GM23338 (cell line): ENCODE measurements around the gene SLC18B1. TPM values are rescaled to one million over a fixed set of nuclear protein-coding genes. Genes with fewer than 3 reads are reported as not detected.

Experiments used
- ATAC-seq: fragments of 200-7000 bp; cut with Tn5 transposase; 3 replicates; pipeline ENCODE4 v1.9.1; 2020
- DNase-seq: peaks from one replicate; pipeline ENCODE4 v3.0.0-alpha.2; 2015; ENCODE audit warnings: low spot score
- H2AFZ ChIP-seq: fragments of 200-600 bp; sonication (generic); 2 replicates; pipeline ENCODE4 v1.8.0; 2016; ENCODE audit warnings: antibody characterized with exemption, mild to moderate bottlenecking, moderate library complexity
- H3F3A ChIP-seq: fragments of 200-600 bp; sonication (generic); replicated peaks from 2 replicates; pipeline ENCODE4 v1.8.0; 2017; ENCODE audit warnings: antibody characterized with exemption, mixed run types, low read depth
- H3K27ac ChIP-seq: fragments of 200-600 bp; sonication (generic); 2 replicates; pipeline ENCODE4 v1.6.1; 2016; ENCODE audit warnings: low read depth
- H3K27me3 ChIP-seq: fragments of 200-600 bp; sonication (generic); 2 replicates; pipeline ENCODE4 v1.8.0; 2016; ENCODE audit warnings: mild to moderate bottlenecking, mixed run types, moderate library complexity; ENCODE audit not compliant: insufficient read depth
- H3K36me3 ChIP-seq: fragments of 200-600 bp; sonication (generic); 2 replicates; pipeline ENCODE4 v1.8.0; 2016; ENCODE audit warnings: mild to moderate bottlenecking; ENCODE audit not compliant: insufficient read depth
- H3K4me1 ChIP-seq: fragments of 200-600 bp; sonication (generic); 2 replicates; pipeline ENCODE4 v1.8.0; 2016; ENCODE audit warnings: mild to moderate bottlenecking, moderate library complexity; ENCODE audit not compliant: insufficient read depth
- H3K4me2 ChIP-seq: fragments of 200-600 bp; sonication (generic); 2 replicates; pipeline ENCODE4 v1.7.1; 2017; ENCODE audit warnings: mixed run types
- H3K4me3 ChIP-seq: fragments of 200-600 bp; sonication (generic); 2 replicates; pipeline ENCODE4 v1.6.1; 2016; ENCODE audit warnings: mixed run types
- H3K79me2 ChIP-seq: fragments of 200-600 bp; sonication (generic); replicated peaks from 2 replicates; pipeline ENCODE4 v1.8.0; 2017; ENCODE audit warnings: mild to moderate bottlenecking; ENCODE audit not compliant: insufficient read depth
- H3K9me2 ChIP-seq: fragments of 200-600 bp; sonication (generic); 2 replicates; pipeline ENCODE4 v1.8.0; 2017; ENCODE audit not compliant: insufficient read depth
- H4K20me1 ChIP-seq: fragments of 200-600 bp; sonication (generic); replicated peaks from 2 replicates; pipeline ENCODE4 v1.8.0; 2017; ENCODE audit warnings: mild to moderate bottlenecking; ENCODE audit not compliant: insufficient read depth
- H3K27ac Mint-ChIP-seq: 2 replicates; pipeline ENCODE4 v1.8.0; 2020; ENCODE audit warnings: inconsistent platforms, mild to moderate bottlenecking, moderate library complexity, mixed read lengths
- H3K27me3 Mint-ChIP-seq: 3 replicates; pipeline ENCODE4 v1.8.0; 2022; ENCODE audit warnings: low read depth, mild to moderate bottlenecking, moderate library complexity, mixed read lengths, inconsistent platforms; ENCODE audit not compliant: insufficient read depth, poor library complexity
- H3K36me3 Mint-ChIP-seq: 3 replicates; pipeline ENCODE4 v1.8.0; 2021; ENCODE audit warnings: low read depth, mild to moderate bottlenecking, inconsistent platforms, moderate library complexity, mixed read lengths
- H3K4me1 Mint-ChIP-seq: 3 replicates; pipeline ENCODE4 v1.8.0; 2020; ENCODE audit warnings: mild to moderate bottlenecking, inconsistent platforms, mixed read lengths
- H3K4me3 Mint-ChIP-seq: 3 replicates; pipeline ENCODE4 v1.8.0; 2021; ENCODE audit warnings: moderate library complexity, mild to moderate bottlenecking, inconsistent platforms, mixed read lengths
- H3K9me3 Mint-ChIP-seq: 3 replicates; pipeline ENCODE4 v1.8.0; 2020; ENCODE audit warnings: moderate library complexity, mild to moderate bottlenecking, inconsistent platforms, mixed read lengths
- CREB1 ChIP-seq: fragments of 250-450 bp; sonication (Bioruptor Pico); IDR thresholded peaks from 2 replicates; pipeline ENCODE4 v1.5.0; 2020; ENCODE audit warnings: low read depth, mild to moderate bottlenecking, moderate library complexity
- ETS1 ChIP-seq: IDR thresholded peaks from 2 replicates; pipeline ENCODE4 v1.6.1; 2016; ENCODE audit warnings: antibody characterized with exemption
- EZH2 ChIP-seq: fragments of 200-600 bp; sonication (generic); IDR thresholded peaks from one replicate; pipeline ENCODE4 v1.8.0; 2017; ENCODE audit warnings: antibody characterized with exemption, mild to moderate bottlenecking, low read depth; ENCODE audit not compliant: unreplicated experiment
- EZH2phosphoT487 ChIP-seq: fragments of 200-600 bp; sonication (generic); IDR thresholded peaks from one replicate; pipeline ENCODE4 v1.8.1; 2018; ENCODE audit warnings: antibody characterized with exemption; ENCODE audit not compliant: unreplicated experiment
- JUNB ChIP-seq: IDR thresholded peaks from one replicate; pipeline ENCODE4 v1.6.1; 2016; ENCODE audit warnings: antibody characterized with exemption; ENCODE audit not compliant: unreplicated experiment
- NANOG ChIP-seq: IDR thresholded peaks from 2 replicates; pipeline ENCODE4 v1.6.1; 2016; ENCODE audit warnings: antibody characterized with exemption, borderline replicate concordance
- POLR2AphosphoS5 ChIP-seq: IDR thresholded peaks from 2 replicates; pipeline ENCODE4 v1.6.1; 2016; ENCODE audit warnings: antibody characterized with exemption, low read depth
- REST ChIP-seq: IDR thresholded peaks from one replicate; pipeline ENCODE4 v1.6.1; 2018; ENCODE audit warnings: antibody characterized with exemption; ENCODE audit not compliant: unreplicated experiment
- STAT1 ChIP-seq: IDR thresholded peaks from one replicate; pipeline ENCODE4 v1.6.1; 2016; ENCODE audit warnings: antibody characterized with exemption; ENCODE audit not compliant: unreplicated experiment
- ZNF114 ChIP-seq: fragments of 250-450 bp; sonication (Bioruptor Pico); IDR thresholded peaks from 2 replicates; pipeline ENCODE4 v1.5.0; 2020; ENCODE audit warnings: mild to moderate bottlenecking, moderate library complexity
- ZNF331 ChIP-seq: fragments of 250-450 bp; sonication (Bioruptor Pico); IDR thresholded peaks from 2 replicates; pipeline ENCODE4 v1.5.0; 2020; ENCODE audit warnings: low read depth, mild to moderate bottlenecking, moderate library complexity
- ZNF462 ChIP-seq: fragments of 250-450 bp; sonication (Bioruptor Pico); IDR thresholded peaks from 2 replicates; pipeline ENCODE4 v1.5.0; 2020; ENCODE audit warnings: mild to moderate bottlenecking, moderate library complexity
- polyA plus RNA-seq: library from polyadenylated mRNA; unstranded; fragments of >200 nt; fragmentation: Nextera tagmentation; extraction: Ambion mirVana; gene quantifications from 2 replicates; pipeline ENCODE4 v1.2.1, GENCODE V29; 2016
- total RNA-seq: library from RNA; depleted of rRNA; stranded (reverse); fragments of >200 nt; shearing (Covaris generic); gene quantifications from 2 replicates; pipeline ENCODE4 v1.2.3, GENCODE V29; 2014
- TF ChIP-seq, protein P1 (sequence below), 2 experiments: fragments of 200-600 bp in 1 of 2; sonication (generic) in 1 of 2; conservative IDR thresholded peaks; 2 replicates each; pipeline versions ENCODE4 v1.5.1 to v1.6.1; 2016 to 2017; ENCODE audit warnings: antibody characterized with exemption in 2 of 2, low read depth in 2 of 2, mild to moderate bottlenecking in 2 of 2, moderate library complexity in 1 of 2

The SLC18B1 gene
- total and polyA plus RNA-seq, 2 experiments from 2014 or later: 26.4 to 37.4 TPM

- Histone ChIP-seq H3K36me3 (no peaks in the 10 kb centered on the region), H4K20me1 (no peaks in the 10 kb centered on the region), H3K79me2 (no peaks in the 10 kb centered on the region), H3K4me3 (no peak overlapping the region), H2AFZ (no peak overlapping the region; the same call in 1 of the 2 replicates), H3K9me2 (0 out of 2 replicates have a peak, but pooled peaks cover 6% of the 10 kb centered on the region), H3K27ac (no peak overlapping the region), H3F3A (no peaks in the 10 kb centered on the region), H3K27me3 (no peaks in the 10 kb centered on the region), H3K4me2 (no peak overlapping the region), H3K4me1 (no peaks in the 10 kb centered on the region)
- no peak for TF ChIP-seq EZH2
- no peak for TF ChIP-seq NANOG
- TF ChIP-seq ZNF462 (CRISPR knock-in tag): no peak
- TF ChIP-seq EZH2phosphoT487: no peak
- no peak for TF ChIP-seq JUNB
- no peak for TF ChIP-seq POLR2AphosphoS5
- no peak for TF ChIP-seq ETS1
- TF ChIP-seq CREB1 (CRISPR knock-in tag): no peak
- TF ChIP-seq STAT1: no peak
- TF ChIP-seq, protein P1, sequence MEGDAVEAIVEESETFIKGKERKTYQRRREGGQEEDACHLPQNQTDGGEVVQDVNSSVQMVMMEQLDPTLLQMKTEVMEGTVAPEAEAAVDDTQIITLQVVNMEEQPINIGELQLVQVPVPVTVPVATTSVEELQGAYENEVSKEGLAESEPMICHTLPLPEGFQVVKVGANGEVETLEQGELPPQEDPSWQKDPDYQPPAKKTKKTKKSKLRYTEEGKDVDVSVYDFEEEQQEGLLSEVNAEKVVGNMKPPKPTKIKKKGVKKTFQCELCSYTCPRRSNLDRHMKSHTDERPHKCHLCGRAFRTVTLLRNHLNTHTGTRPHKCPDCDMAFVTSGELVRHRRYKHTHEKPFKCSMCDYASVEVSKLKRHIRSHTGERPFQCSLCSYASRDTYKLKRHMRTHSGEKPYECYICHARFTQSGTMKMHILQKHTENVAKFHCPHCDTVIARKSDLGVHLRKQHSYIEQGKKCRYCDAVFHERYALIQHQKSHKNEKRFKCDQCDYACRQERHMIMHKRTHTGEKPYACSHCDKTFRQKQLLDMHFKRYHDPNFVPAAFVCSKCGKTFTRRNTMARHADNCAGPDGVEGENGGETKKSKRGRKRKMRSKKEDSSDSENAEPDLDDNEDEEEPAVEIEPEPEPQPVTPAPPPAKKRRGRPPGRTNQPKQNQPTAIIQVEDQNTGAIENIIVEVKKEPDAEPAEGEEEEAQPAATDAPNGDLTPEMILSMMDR (conservative IDR thresholded peaks at IDR 0.05; ENCODE audit: low read depth in 2 of 2): no peak
- TF ChIP-seq ZNF331 (CRISPR knock-in tag): no peak
- TF ChIP-seq REST: no peak
- TF ChIP-seq ZNF114: no peak
- no peak for DNase-seq
- Mint-ChIP-seq H3K4me1 (no peaks in the 10 kb centered on the region), H3K4me3 (no peak overlapping the region), H3K27me3 (no peaks in the 10 kb centered on the region), H3K27ac (no peak overlapping the region), H3K9me3 (no peaks in the 10 kb centered on the region; the same call in 2 of the 3 replicates), H3K36me3 (no peaks in the 10 kb centered on the region)
- no peak for ATAC-seq
These were observed 34.5 kb upstream of the SLC18B1 start for GRCh38 chr6:132832891-132833290.
